HG02852 (cell line): ENCODE measurements around the gene KCNJ6.

Experiments used
- ATAC-seq: cut with Tn5 transposase; IDR thresholded peaks from one replicate; pipeline ENCODE4 v1.9.1; 2021; ENCODE audit warnings: mild to moderate bottlenecking, moderate library complexity; ENCODE audit not compliant: unreplicated experiment

KCNJ6 gene

DNA sequence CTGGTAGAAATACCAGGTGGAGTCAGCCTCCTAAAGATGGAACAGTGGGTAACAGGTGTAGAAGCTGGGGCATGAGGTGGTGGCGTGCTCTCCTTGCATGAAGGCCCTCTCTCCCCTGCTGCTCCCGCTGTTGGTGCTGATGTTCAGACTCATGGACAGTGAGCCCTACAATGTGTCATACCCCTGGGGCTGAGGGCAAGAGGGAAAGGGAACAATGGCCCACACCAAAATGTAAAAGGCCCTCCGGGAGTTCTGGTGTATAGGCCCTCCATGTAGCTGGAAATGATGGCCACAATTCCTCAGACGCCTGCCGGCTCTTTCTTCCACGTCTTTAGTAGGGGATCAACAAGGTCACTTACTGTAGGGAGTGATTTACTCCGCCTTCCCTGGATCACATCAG lies 354.8 kb downstream of the KCNJ6 start:
- ATAC-seq: no peak

DNA sequence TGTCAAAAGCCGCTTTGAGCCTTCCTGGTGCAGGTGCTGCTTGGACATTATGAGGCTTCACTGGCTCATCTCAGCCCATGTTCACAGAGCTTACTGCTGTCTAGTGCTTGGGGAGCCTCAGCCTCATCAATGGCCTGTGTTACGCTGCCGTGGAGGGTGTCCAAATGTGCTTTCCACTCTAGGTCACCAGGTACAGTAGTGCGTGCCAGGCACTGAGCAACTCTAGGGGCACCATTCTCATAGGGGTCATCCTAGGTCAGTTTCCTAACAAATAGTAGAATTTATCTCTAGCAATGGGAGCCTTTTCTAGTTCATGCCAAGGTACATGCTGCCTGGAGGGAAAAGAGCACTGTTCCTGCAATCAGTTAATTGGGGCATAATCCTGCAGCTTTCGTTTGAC lies 355.9 kb downstream of the KCNJ6 start:
- ATAC-seq: no peak

DNA sequence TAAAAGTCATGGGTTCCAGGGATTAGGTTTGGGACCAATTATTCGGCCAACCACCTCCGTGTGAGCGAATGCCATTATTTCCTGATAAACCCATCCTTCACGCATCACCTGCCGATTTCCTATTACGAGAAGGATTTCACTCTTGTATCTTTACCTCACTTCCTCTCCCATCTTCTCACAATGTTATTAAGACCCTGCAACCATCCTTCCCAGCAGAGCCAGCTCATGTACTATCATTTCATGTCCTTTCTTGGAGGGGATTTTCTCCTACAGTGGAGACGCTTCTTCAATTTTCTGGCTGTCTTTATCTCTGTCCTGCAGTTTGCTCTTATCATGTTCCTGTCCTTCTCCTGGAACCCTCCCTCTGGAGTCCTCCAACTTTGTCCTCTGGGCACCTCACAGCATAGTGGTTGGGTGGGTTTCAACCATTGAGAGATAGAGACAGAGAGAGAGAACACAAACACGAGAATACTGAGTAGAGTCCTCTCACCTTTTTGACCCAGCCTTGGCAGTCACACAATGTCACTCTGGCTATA lies 357.5 kb downstream of the KCNJ6 start:
- no peak for ATAC-seq
